ENCODE measurements around the gene CERT1.

CERT1 gene

DNA sequence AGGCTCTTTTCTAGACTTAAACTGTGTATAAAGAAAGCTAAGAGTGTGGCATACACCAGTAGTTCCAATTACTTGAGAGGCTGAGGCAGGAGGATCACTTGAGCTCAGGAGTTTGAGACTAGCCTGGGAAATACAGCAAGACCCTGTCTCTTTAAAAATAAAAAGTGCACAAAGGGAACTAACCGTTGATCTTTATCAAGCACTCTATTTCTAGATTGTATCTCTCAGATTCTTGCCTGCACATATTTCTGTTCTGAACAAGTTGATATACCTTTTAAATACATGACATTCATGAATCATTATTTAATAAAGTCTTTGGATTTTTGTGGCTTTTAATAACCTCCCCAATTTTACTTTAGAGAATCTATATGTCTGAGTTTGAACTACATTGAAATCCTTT lies 127.2 kb downstream of the CERT1 start:
- DNase-seq: no peak

GRCh38 chr5:75381456-75381855 lies 130.0 kb downstream of the CERT1 start:
- DNase-seq: no peak

DNA sequence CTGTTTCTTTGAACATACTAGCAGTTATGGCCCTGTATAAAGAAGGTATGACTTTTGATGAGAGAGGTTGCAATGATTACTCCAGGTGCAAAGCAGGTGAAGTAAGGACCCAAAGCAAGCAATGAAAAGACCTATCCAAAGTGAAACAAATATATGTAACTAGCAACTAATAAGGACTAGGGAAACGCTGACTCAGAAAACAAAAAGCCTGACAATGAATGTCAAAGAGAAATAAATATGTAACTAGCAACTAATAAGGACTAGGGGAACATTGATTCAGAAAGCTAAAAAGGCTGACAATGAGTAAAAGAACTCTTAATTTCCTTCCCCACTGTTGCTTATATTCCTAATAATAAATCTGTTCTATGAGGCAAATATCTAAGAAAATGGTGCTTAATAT lies 131.3 kb downstream of the CERT1 start:
- DNase-seq: no peak

GRCh38 chr5:75375414-75375813 lies 136.0 kb downstream of the CERT1 start:
- no peak for DNase-seq

DNA sequence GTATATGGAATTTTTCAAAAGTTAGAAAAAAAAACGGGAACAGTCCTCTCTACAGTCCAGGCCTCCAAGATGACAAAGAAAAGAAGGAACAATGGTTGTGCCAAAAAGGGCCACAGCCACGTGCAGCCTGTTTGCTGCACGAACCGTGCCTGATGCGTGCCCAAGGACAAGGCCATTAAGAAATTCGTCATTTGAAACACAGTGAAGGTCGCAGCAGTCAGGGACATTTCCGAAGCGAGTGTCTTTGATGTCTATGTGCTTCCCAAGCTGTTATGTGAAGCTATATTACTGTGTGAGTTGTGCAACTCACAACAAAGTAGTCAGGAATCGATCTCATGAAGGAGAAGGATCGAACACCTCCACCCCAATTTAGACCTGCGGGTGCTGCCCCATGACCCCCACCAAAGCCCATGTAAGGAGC lies 137.0 kb downstream of the CERT1 start:
- DNase-seq: no peak

DNA sequence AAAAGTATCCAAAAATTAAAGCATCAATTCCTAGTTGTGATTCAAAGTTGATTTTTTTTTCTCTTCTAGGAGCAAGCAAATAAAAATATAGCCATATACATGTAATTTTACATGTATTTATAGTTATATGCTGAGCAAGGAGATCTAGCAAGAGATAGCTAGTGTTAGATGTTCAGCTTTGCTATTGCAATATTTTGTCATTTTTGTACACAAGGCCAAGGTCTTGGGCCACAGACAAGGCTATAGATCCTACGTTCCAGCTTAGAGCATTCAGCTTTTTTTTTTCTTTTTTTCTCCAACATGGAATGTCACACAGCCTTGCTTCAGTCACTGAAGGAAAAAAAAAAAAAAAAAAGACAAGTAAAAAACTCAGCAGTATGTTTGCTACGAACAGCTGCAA lies 137.6 kb downstream of the CERT1 start:
- DNase-seq: no peak

DNA sequence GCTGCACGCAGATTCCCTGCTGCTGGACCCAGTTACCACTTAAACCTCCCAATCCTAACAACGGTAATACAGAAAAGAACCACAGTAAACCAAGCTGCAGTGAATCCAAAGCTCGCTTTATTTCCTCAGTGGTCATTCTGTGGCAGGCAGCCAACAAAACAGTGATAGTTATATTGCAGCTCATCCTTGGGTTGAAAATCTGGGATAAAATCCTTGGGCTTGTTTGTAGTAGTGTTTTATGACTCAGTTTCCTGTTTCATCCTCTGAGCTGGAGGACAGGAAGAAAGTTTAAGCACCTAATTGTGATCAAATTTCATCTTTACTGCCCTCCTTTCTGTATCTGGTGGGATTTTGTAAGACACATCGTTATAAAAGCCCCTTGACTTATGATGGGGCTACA lies 143.0 kb downstream of the CERT1 start:
- DNase-seq: no peak

DNA sequence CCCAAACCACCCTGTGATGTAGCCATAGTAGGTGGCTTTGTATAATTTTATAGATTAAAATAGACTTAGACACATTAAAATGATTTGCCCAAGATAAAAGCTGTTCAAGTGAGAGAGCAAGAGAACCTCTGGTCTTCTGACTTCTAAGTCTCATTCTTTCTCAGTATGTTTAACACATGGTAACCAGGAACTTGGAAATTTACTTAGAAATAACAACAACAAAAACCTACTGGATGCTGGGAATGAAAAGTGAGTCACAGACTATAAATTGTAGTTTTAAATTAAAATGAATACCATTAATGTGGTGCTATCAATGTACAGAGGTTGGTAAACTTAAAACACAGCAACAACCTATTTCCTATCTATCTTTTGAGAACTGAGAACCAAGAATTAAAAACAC lies 144.0 kb downstream of the CERT1 start:
- no peak for DNase-seq

DNA sequence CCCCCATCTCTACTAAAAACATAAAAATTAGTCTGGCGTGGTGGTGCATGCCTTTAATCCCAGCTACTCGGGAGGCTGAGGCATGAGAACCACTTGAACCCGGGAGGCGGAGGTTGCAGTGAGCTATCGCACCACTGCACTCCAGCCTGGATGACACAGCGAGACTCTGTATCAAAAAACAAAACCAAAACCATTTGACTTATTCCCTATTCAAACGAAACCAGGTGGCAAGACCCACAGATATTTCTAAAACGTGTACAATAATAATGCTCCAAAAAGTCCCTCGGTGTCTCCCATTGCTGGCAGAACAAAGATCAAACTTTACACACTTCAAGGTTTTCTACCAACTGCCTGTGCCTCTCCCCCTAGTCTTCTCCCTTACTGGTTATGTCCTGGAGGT lies 144.6 kb downstream of the CERT1 start:
- no peak for DNase-seq

- no peak for DNase-seq
These were observed 145.7 kb downstream of the CERT1 start for GRCh38 chr5:75365740-75366139.

- DNase-seq: no peak
These were observed 146.7 kb downstream of the CERT1 start for GRCh38 chr5:75364571-75365280.

GRCh38 chr5:75363726-75364495 lies 147.5 kb downstream of the CERT1 start:
- no peak for DNase-seq

GRCh38 chr5:75363111-75363510 lies 148.3 kb downstream of the CERT1 start:
- no peak for DNase-seq

GRCh38 chr5:75362474-75362975 lies 148.9 kb downstream of the CERT1 start:
- no peak for DNase-seq

DNA sequence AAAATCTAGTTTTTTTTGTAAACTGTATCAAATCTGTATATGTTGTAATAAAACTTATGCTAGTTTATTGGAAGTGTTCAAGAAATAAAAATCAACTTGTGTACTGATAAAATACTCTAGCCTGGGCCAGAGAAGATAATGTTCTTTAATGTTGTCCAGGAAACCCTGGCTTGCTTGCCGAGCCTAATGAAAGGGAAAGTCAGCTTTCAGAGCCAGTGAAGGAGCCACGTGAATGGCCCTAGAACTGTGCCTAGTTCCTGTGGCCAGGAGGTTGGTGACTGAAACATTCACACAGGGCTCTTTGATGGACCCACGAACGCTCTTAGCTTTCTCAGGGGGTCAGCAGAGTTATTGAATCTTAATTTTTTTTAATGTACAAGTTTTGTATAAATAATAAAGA lies 150.1 kb downstream of the CERT1 start:
- no peak for DNase-seq

GRCh38 chr5:75358117-75358516 lies 153.3 kb downstream of the CERT1 start:
- DNase-seq: no peak

- DNase-seq: no peak
These were observed 154.7 kb downstream of the CERT1 start for GRCh38 chr5:75356719-75357118.

DNA sequence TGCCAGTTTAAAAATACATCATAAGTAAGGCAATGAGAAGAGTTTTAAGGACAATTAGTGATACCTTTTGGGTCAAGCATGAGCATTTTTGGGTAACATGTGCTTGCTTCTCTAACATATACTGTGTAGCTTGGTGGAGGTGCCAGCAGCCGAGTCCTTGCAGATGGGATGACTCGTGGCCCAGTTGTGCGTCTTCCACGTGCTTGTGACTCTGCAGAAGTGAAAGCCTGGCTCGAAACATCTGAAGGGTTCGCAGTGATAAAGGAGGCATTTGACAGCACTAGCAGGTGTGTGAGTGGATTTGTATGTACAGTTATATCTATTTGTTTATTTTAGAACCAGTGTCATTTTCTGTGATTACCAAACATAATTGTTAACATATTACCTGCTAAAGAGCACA lies 156.2 kb downstream of the CERT1 start:
- DNase-seq: no peak

DNA sequence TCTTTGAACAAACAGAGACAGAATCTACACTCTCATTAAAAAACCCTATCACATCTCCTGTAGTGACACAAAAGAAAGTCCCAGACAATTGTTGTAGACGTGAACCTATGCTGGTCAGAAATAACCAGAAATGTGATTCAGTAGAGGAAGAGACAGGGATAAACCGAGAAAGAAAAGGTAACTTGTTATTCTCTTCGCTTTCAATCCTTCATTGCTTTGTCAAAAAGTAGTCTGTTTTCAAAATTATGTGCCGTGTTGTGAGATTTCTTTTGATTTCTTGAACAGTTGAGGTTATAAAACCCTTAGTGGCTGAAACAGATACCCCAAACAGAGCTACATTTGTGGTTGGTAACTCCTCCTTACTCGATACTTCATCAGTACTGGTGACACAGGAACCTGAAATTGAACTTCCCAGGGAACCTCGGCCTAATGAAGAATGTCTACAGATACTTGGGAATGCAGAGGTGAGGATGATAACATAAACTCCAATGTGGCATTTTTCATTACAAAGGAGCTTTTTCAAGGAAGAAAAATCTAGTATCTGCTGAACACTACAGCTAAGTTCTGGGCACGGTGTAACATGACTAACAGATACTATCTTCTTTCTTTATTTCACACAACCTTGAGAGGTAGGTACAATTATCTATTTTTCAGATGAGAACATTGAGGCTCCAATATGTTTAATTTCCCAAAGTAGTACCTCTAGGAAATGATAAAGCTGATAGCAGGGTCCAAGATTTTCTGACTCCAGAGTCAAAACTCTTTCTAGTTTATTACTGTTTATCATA lies 160.1 kb downstream of the CERT1 start:
- no peak for DNase-seq

GRCh38 chr5:75349663-75350062 lies 161.8 kb downstream of the CERT1 start:
- DNase-seq: no peak

DNA sequence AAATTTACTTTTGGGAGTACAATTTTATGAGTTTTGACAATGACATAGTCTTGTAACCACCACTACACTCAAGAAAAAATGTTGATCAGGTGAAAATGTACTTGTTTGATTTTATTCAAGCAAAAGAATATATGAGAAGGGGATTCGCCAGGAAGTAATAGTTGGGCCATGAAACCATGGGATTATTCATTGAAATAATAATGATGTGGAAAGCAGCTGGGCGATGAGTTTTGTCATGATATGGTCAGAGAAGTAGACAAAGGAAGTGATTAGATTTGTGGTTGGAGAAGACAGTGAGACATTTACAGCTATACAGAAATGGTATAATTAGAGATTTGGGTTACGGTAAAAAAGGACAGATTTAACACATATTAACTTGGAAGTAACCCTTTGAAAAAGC lies 163.2 kb downstream of the CERT1 start:
- no peak for DNase-seq

DNA sequence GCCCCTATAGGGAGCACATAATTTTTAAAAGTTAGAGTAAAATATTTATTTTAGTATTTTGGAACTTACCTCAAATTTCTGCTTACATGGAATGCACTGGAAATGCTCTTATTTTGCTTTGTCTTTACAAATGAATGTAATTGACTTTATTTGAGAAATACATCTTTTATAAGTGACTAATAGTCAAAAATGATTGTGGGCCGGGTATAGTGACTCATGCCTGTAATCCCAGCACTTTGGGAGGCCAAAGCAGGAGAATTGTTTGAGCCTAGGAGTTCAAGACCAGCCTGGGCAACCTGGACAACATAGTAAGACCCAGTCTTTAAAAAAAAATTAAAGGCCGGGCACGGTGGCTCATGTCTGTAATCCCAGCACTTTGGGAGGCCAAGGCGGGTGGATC lies 168.6 kb downstream of the CERT1 start:
- DNase-seq: no peak

DNA sequence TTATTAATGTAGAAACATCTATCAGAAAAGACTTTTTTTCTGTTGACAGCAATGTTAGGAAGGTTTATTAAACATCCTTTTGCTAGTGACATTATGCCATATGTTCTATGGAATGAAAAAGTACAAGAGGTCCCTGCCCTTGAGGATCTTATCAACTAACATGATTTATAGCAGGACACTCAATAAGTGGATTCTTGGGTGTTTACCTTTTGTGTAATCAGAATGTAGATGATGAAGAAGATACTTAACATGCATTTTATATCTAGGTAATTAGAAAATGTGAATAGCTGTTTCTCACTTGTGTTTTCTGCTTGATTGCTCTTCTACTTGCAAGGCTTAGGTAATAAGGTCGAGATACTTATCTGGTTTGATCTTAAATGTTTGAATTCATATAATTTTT lies 169.5 kb downstream of the CERT1 start:
- DNase-seq: no peak

All from activated T-cell treated with anti-CD3 and anti-CD28 coated beads, Interleukin-2, amount 50 U/mL, for 48 hours (primary cell).